ENCODE measurements around the gene ZNF160. TPM values are rescaled to one million over a fixed set of nuclear protein-coding genes. Genes with fewer than 3 reads are reported as not detected.

ZNF160 gene
- total and polyA plus RNA-seq, 2 of the 8 experiments (the other 6 are each of a cell fraction or from before 2014, with no cell fraction given), result 15.8 to 31.2 TPM

DNA sequence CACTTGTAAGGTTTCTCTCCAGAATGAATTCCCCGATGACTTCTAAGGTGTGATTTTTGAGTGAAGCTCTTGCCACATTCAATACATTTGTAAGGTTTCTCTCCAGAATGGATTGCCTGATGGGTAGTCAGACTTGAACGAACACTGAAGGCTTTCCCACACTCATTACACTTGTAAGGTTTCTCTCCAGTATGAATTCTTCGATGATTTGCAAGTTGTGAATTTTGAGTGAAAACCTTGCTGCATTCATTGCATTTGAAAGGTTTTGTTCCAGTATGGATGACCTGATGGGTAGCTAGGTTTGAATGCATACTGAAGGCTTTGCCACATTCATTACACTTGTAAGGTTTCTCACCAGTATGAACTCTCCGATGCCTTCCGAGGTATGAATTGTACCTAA lies 34.4 kb downstream of the ZNF160 start (continued):
- TF ChIP-seq SRF (IDR thresholded peaks at IDR 0.05; ENCODE audit: low read depth, low read length) (no peak), PHF8 (conservative IDR thresholded peaks at IDR 0.05; ENCODE audit: low read depth, low read length) (no peak), YY1 (IDR thresholded peaks at IDR 0.05; ENCODE audit: low read depth, low read length) (no peak), CTBP2 (IDR thresholded peaks at IDR 0.05; ENCODE audit: borderline replicate concordance, insufficient read depth, insufficient read length, low read length) (no peak), JUN (IDR thresholded peaks at IDR 0.05; ENCODE audit: low read depth, low read length) (no peak)

Measured in H1 (cell line).